Activated naive CD8-positive, alpha-beta T cell treated with anti-CD3 and anti-CD28 coated beads, Interleukin-2, amount 50 U/mL, for 24 hours (primary cell): ENCODE measurements around the gene PDIA5.
"Not testable (repeated sequence)": the region's sequence is repeated elsewhere in the genome, so short reads cannot be mapped to it uniquely, and the experiment has no call there.

Source experiments
- ATAC-seq: fragments of 150-1000 bp; cut with Tn5 transposase; one replicate; pipeline ENCODE4 v1.10.0; 2021
- DNase-seq: peaks from one replicate; pipeline ENCODE4 v3.0.0; 2021
- H3K27ac Mint-ChIP-seq: one replicate; pipeline ENCODE4 v1.8.0; 2021; ENCODE audit warnings: mild to moderate bottlenecking, mixed read lengths
- H3K27me3 Mint-ChIP-seq: one replicate; pipeline ENCODE4 v1.8.0; 2021; ENCODE audit warnings: mixed read lengths
- H3K36me3 Mint-ChIP-seq: one replicate; pipeline ENCODE4 v1.8.0; 2021; ENCODE audit warnings: low read depth, mixed read lengths
- H3K4me1 Mint-ChIP-seq: one replicate; pipeline ENCODE4 v1.8.0; 2021; ENCODE audit warnings: mixed read lengths
- H3K4me3 Mint-ChIP-seq: one replicate; pipeline ENCODE4 v1.8.0; 2021; ENCODE audit warnings: mild to moderate bottlenecking, moderate library complexity, mixed read lengths
- H3K9me3 Mint-ChIP-seq: one replicate; pipeline ENCODE4 v1.8.0; 2021; ENCODE audit warnings: mixed read lengths

PDIA5 gene

GRCh38 chr3:123102826-123103225, 36.0 kb downstream of the PDIA5 start:
- H3K36me3 Mint-ChIP-seq = peaks cover 39% of the 10 kb centered on the region
- no peak overlapping the region for H3K4me3 Mint-ChIP-seq
- no peaks in the 10 kb centered on the region for H3K9me3 Mint-ChIP-seq
- peaks cover 4% of the 10 kb centered on the region for H3K4me1 Mint-ChIP-seq
- H3K27me3 Mint-ChIP-seq = no peaks in the 10 kb centered on the region
- DNase-seq = no peak
- no peak for ATAC-seq
- H3K27ac Mint-ChIP-seq = no peak overlapping the region

- H3K4me1 Mint-ChIP-seq = peaks cover 4% of the 10 kb centered on the region
- no peaks in the 10 kb centered on the region for H3K27me3 Mint-ChIP-seq
- peak; percentile 39 for ATAC-seq
- DNase-seq = no peak
- H3K9me3 Mint-ChIP-seq = no peaks in the 10 kb centered on the region
- H3K36me3 Mint-ChIP-seq = peaks cover 38% of the 10 kb centered on the region
- no peak overlapping the region for H3K27ac Mint-ChIP-seq
- no peak overlapping the region for H3K4me3 Mint-ChIP-seq
Observed at GRCh38 chr3:123104550-123104949, 37.7 kb downstream of the PDIA5 start.

- H3K4me3 Mint-ChIP-seq = no peak overlapping the region
- H3K27ac Mint-ChIP-seq = no peak overlapping the region
- H3K9me3 Mint-ChIP-seq = no peaks in the 10 kb centered on the region
- H3K36me3 Mint-ChIP-seq = peaks cover 44% of the 10 kb centered on the region
- no peaks in the 10 kb centered on the region for H3K27me3 Mint-ChIP-seq
- H3K4me1 Mint-ChIP-seq = peaks cover 7% of the 10 kb centered on the region
- DNase-seq (no peak), ATAC-seq (no peak)
Observed at GRCh38 chr3:123105201-123106189, 38.7 kb downstream of the PDIA5 start.

- no peak overlapping the region for H3K27ac Mint-ChIP-seq
- ATAC-seq (no peak), DNase-seq (no peak)
- peaks cover 10% of the 10 kb centered on the region for H3K4me1 Mint-ChIP-seq
- no peaks in the 10 kb centered on the region for H3K9me3 Mint-ChIP-seq
- no peaks in the 10 kb centered on the region for H3K27me3 Mint-ChIP-seq
- peaks cover 45% of the 10 kb centered on the region for H3K36me3 Mint-ChIP-seq
- H3K4me3 Mint-ChIP-seq = no peak overlapping the region
Observed at GRCh38 chr3:123110282-123110975, 43.6 kb downstream of the PDIA5 start.

GRCh38 chr3:123110976-123111615, 44.3 kb downstream of the PDIA5 start:
- Mint-ChIP-seq H3K4me1 (peaks cover 7% of the 10 kb centered on the region), H3K9me3 (no peaks in the 10 kb centered on the region), H3K4me3 (no peak overlapping the region), H3K36me3 (peaks cover 45% of the 10 kb centered on the region), H3K27me3 (no peaks in the 10 kb centered on the region), H3K27ac (no peak overlapping the region)
- DNase-seq (no peak), ATAC-seq (no peak)

GRCh38 chr3:123111640-123112039, 44.8 kb downstream of the PDIA5 start:
- no peaks in the 10 kb centered on the region for H3K27me3 Mint-ChIP-seq
- peaks cover 46% of the 10 kb centered on the region for H3K36me3 Mint-ChIP-seq
- ATAC-seq (no peak), DNase-seq (no peak)
- no peak overlapping the region for H3K4me3 Mint-ChIP-seq
- no peaks in the 10 kb centered on the region for H3K9me3 Mint-ChIP-seq
- peaks cover 7% of the 10 kb centered on the region for H3K4me1 Mint-ChIP-seq
- H3K27ac Mint-ChIP-seq = no peak overlapping the region

- Mint-ChIP-seq H3K27me3 (no peaks in the 10 kb centered on the region), H3K4me3 (no peak overlapping the region), H3K4me1 (peaks cover 7% of the 10 kb centered on the region), H3K36me3 (peaks cover 43% of the 10 kb centered on the region), H3K9me3 (no peaks in the 10 kb centered on the region), H3K27ac (no peak overlapping the region)
- no peak for DNase-seq
- no peak for ATAC-seq
Observed at GRCh38 chr3:123112232-123112631, 45.4 kb downstream of the PDIA5 start.

GRCh38 chr3:123112656-123113055, 45.8 kb downstream of the PDIA5 start:
- not testable (repeated sequence) for H3K4me3 Mint-ChIP-seq, ATAC-seq, H3K27me3 Mint-ChIP-seq, H3K9me3 Mint-ChIP-seq, H3K4me1 Mint-ChIP-seq, H3K27ac Mint-ChIP-seq, DNase-seq
- H3K36me3 Mint-ChIP-seq = peaks cover 40% of the 10 kb centered on the region

GRCh38 chr3:123113889-123114450, 47.1 kb downstream of the PDIA5 start:
- Mint-ChIP-seq H3K4me1 (peaks cover 7% of the 10 kb centered on the region), H3K36me3 (peaks cover 43% of the 10 kb centered on the region), H3K27ac (no peak overlapping the region), H3K27me3 (no peaks in the 10 kb centered on the region), H3K4me3 (no peak overlapping the region), H3K9me3 (no peaks in the 10 kb centered on the region)
- DNase-seq (no peak), ATAC-seq (no peak)

GRCh38 chr3:123116116-123116515, 49.3 kb downstream of the PDIA5 start:
- H3K36me3 Mint-ChIP-seq = peaks cover 33% of the 10 kb centered on the region

GRCh38 chr3:123119388-123119787, 52.6 kb downstream of the PDIA5 start:
- ATAC-seq (no peak), DNase-seq (no peak)
- Mint-ChIP-seq H3K4me3 (no peak overlapping the region), H3K4me1 (no peaks in the 10 kb centered on the region), H3K27me3 (no peaks in the 10 kb centered on the region), H3K27ac (no peak overlapping the region), H3K36me3 (peaks cover 30% of the 10 kb centered on the region), H3K9me3 (no peaks in the 10 kb centered on the region)

More at GRCh38 chr3:123116116-123116515, 49.3 kb downstream of the PDIA5 start:
- H3K27ac Mint-ChIP-seq = no peak overlapping the region
- ATAC-seq (no peak), DNase-seq (no peak)
- no peak overlapping the region for H3K4me3 Mint-ChIP-seq
- H3K9me3 Mint-ChIP-seq = no peaks in the 10 kb centered on the region
- no peaks in the 10 kb centered on the region for H3K27me3 Mint-ChIP-seq
- H3K4me1 Mint-ChIP-seq = peaks cover 3% of the 10 kb centered on the region

GRCh38 chr3:123119802-123120201, 53.0 kb downstream of the PDIA5 start:
- Mint-ChIP-seq H3K36me3 (peaks cover 26% of the 10 kb centered on the region), H3K9me3 (no peaks in the 10 kb centered on the region), H3K27me3 (no peaks in the 10 kb centered on the region), H3K4me3 (no peak overlapping the region), H3K4me1 (no peaks in the 10 kb centered on the region), H3K27ac (no peak overlapping the region)
- ATAC-seq (no peak), DNase-seq (no peak)

- Mint-ChIP-seq H3K9me3 (no peaks in the 10 kb centered on the region), H3K4me1 (no peaks in the 10 kb centered on the region), H3K4me3 (no peak overlapping the region), H3K27ac (no peak overlapping the region), H3K36me3 (peaks cover 26% of the 10 kb centered on the region), H3K27me3 (no peaks in the 10 kb centered on the region)
- DNase-seq (no peak), ATAC-seq (no peak)
Observed at GRCh38 chr3:123120573-123120972, 53.7 kb downstream of the PDIA5 start.

- peaks cover 26% of the 10 kb centered on the region for H3K36me3 Mint-ChIP-seq
- H3K4me3 Mint-ChIP-seq = no peak overlapping the region
- ATAC-seq (no peak), DNase-seq (no peak)
- H3K9me3 Mint-ChIP-seq = no peaks in the 10 kb centered on the region
- H3K4me1 Mint-ChIP-seq = no peaks in the 10 kb centered on the region
- no peaks in the 10 kb centered on the region for H3K27me3 Mint-ChIP-seq
- H3K27ac Mint-ChIP-seq = no peak overlapping the region
Observed at GRCh38 chr3:123122057-123122456, 55.2 kb downstream of the PDIA5 start.
